B cell (primary cell): ENCODE measurements around the gene CACNA2D4.

Experiments used
- EZH2 ChIP-seq: IDR thresholded peaks from 2 replicates; pipeline ENCODE4 v1.6.1; 2012; ENCODE audit warnings: borderline replicate concordance, low read depth, mild to moderate bottlenecking, moderate library complexity, low read length; ENCODE audit not compliant: insufficient read depth, poor library complexity, severe bottlenecking
- TF ChIP-seq, protein P1 (sequence below): fragments of 200-600 bp; IDR thresholded peaks from one replicate; pipeline ENCODE4 v1.8.0; 2022; ENCODE audit warnings: antibody characterized with exemption, mild to moderate bottlenecking

DNA sequence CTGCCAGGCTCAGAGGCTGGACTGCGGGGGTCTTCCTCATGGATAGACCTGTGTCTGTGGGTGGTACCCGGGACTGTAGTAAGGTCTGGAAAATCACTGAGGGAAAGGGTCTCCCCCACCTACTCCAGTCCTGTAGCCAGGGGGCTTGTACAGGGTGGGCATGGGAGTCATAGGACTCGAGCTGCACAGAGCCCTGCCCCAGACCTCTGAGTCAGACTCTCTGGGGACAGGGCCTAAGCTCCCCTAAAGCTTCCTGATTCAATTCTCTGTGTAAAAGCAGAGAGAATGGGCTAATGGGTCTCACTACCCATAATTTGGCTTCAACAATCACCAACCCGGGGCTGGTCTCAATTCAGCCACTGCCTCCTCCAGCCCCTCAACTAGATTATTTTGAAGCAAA, 71.0 kb downstream of the CACNA2D4 start:
- TF ChIP-seq, protein P1, sequence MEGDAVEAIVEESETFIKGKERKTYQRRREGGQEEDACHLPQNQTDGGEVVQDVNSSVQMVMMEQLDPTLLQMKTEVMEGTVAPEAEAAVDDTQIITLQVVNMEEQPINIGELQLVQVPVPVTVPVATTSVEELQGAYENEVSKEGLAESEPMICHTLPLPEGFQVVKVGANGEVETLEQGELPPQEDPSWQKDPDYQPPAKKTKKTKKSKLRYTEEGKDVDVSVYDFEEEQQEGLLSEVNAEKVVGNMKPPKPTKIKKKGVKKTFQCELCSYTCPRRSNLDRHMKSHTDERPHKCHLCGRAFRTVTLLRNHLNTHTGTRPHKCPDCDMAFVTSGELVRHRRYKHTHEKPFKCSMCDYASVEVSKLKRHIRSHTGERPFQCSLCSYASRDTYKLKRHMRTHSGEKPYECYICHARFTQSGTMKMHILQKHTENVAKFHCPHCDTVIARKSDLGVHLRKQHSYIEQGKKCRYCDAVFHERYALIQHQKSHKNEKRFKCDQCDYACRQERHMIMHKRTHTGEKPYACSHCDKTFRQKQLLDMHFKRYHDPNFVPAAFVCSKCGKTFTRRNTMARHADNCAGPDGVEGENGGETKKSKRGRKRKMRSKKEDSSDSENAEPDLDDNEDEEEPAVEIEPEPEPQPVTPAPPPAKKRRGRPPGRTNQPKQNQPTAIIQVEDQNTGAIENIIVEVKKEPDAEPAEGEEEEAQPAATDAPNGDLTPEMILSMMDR, result no peak
- no peak for TF ChIP-seq EZH2
